Daoy (cell line): ENCODE data around the gene CAPN11. TPM values are rescaled to one million over a fixed set of nuclear protein-coding genes. Genes with fewer than 3 reads are reported as not detected.
A peak's percentile ranks its signal among the peaks of the same experiment; 100 is the strongest.
"Not testable (repeated sequence)": the region's sequence is repeated elsewhere in the genome, so short reads cannot be mapped to it uniquely, and the experiment has no call there.

Source experiments
- DNase-seq: peaks from one replicate; pipeline ENCODE4 v3.0.0-alpha.2; 2015; ENCODE audit warnings: low read depth
- total RNA-seq: library from RNA; depleted of rRNA; stranded (reverse); fragments of >200 nt; shearing (Covaris generic); gene quantifications from 2 replicates; pipeline ENCODE4 v1.2.3, GENCODE V29; 2014

CAPN11 gene
- total RNA-seq, 1 experiment from 2014 or later = not detected

- not testable (repeated sequence) for DNase-seq
Observed at GRCh38 chr6:44181784-44182183, 23.2 kb downstream of the CAPN11 start.

GRCh38 chr6:44182911-44183390 lies 24.3 kb downstream of the CAPN11 start:
- no peak for DNase-seq

GRCh38 chr6:44183783-44184182 lies 25.2 kb downstream of the CAPN11 start:
- DNase-seq = no peak

- not testable (repeated sequence) for DNase-seq
Observed at GRCh38 chr6:44185356-44185755, 26.7 kb downstream of the CAPN11 start.

- DNase-seq = no peak
Observed at GRCh38 chr6:44185953-44186634, 27.5 kb downstream of the CAPN11 start.

GRCh38 chr6:44186635-44187025 lies 28.0 kb downstream of the CAPN11 start:
- DNase-seq = no peak

GRCh38 chr6:44188819-44189218 lies 30.2 kb downstream of the CAPN11 start:
- DNase-seq = no peak

- no peak for DNase-seq
Observed at GRCh38 chr6:44189257-44189656, 30.6 kb downstream of the CAPN11 start.

- DNase-seq = no peak
Observed at GRCh38 chr6:44190715-44191114, 32.1 kb downstream of the CAPN11 start.

GRCh38 chr6:44192428-44193041 lies 33.9 kb downstream of the CAPN11 start:
- no peak for DNase-seq

- DNase-seq = no peak
Observed at GRCh38 chr6:44193307-44193910, 34.8 kb downstream of the CAPN11 start.

GRCh38 chr6:44194326-44194725 lies 35.7 kb downstream of the CAPN11 start:
- no peak for DNase-seq

GRCh38 chr6:44196351-44196750 lies 37.7 kb downstream of the CAPN11 start:
- not testable (repeated sequence) for DNase-seq

- no peak for DNase-seq
Observed at GRCh38 chr6:44198684-44199083, 40.1 kb downstream of the CAPN11 start.

- no peak for DNase-seq
Observed at GRCh38 chr6:44199883-44200282, 41.3 kb downstream of the CAPN11 start.

GRCh38 chr6:44201200-44201599 lies 42.6 kb downstream of the CAPN11 start:
- no peak for DNase-seq

- DNase-seq = no peak
Observed at GRCh38 chr6:44201638-44202303, 43.2 kb downstream of the CAPN11 start.

- DNase-seq = no peak
Observed at GRCh38 chr6:44202332-44202971, 43.8 kb downstream of the CAPN11 start.

GRCh38 chr6:44202972-44203750 lies 44.5 kb downstream of the CAPN11 start:
- no peak for DNase-seq

- peak; percentile 48 for DNase-seq
Observed at GRCh38 chr6:44203955-44204354, 45.3 kb downstream of the CAPN11 start.

GRCh38 chr6:44207966-44208365 lies 49.3 kb downstream of the CAPN11 start:
- no peak for DNase-seq
